NCI-H2107 treated with DMSO at 0.1 percent for 48 hours (cell line): ENCODE results near the gene MACO1.
A peak's percentile ranks its signal among the peaks of the same experiment; 100 is the strongest.
"Not testable (repeated sequence)": the region's sequence is repeated elsewhere in the genome, so short reads cannot be mapped to it uniquely, and the experiment has no call there.

ENCODE experiments used
- DNase-seq: peaks from one replicate; lab custom pipeline; 2025; ENCODE audit not compliant: unreplicated experiment; lab: John Stamatoyannopoulos, UW

The MACO1 gene

DNA sequence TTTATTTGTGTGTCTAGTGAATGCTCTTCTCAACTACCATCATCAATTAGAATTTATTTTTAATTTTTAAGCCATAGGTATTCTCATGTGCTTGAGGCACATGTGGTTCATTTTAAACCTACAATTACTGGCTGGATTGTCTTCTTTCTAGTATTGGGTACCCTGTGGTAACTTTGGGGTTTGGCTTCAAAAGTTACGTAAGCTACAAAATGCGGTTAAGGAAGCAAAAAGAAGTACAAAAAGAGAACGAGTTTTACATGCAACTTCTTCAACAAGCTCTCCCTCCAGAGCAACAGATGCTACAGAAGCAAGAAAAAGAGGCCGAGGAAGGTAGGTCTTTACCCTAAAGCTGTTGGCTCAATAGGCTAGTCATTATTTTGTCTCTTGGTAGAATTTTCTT, 25.8 kb downstream of the MACO1 start:
- DNase-seq = no peak

DNA sequence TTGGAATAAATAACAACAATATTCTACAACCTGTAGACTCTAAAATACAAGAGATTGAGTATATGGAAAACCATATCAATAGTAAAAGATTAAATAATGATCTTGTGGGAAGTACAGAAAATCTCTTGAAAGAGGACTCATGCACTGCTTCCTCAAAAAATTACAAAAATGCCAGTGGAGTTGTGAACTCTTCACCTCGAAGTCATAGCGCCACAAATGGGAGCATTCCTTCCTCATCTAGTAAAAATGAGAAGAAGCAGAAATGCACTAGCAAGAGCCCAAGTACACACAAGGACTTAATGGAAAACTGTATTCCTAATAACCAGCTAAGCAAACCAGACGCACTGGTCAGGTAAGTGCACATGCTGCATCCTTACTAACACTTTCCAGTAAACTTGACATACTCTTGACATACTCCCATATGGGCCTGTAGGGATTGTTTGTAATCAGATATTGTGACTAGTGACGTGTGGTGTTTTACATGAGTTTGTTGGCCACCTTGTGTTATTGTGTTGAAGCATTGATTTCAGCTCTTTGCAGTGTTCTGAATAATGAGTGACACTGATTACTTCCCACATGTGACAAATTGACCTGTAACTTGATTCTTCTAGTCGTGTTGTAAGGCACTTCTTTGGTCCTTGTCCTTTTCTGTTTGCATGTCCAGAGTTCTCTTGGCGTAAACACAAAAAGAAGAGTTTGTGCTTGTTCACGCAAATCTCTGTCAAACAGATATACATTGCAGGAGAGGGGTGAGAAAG, 28.0 kb downstream of the MACO1 start:
- peak; percentile 29 for DNase-seq

DNA sequence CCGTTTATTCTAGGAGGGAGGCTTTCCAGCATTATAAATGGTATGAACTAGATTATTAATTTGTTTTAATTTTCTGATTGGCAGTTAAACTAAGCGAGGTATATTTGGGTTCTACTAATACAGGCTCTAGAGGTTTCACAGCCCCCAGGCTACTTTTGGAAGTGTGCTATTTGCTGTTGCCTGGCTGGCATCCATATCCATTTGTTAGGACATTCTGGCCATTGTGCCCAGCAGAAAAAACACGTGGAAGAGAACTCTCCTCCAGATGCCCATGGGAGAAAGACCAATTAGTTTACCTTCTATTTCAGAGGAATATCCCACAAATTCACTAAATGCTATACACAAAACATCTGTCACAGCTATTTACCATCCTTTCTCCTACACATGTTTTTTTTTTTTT, 29.3 kb downstream of the MACO1 start:
- DNase-seq = no peak

DNA sequence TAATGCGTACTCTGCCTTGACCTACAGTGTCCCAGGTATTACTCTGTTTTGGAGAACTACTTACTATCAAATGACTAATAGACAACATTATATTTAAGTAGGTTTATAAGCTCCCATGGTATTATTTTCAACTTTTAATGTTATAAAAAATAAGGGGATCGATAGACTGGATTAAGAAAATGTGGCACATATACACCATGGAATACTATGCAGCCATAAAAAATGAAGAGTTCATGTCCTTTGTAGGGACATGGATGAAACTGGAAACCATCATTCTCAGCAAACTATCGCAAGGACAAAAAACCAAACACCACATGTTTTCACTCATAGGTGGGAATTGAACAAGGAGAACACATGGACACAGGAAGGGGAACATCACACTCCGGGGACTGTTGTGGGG, 30.1 kb downstream of the MACO1 start:
- DNase-seq = not testable (repeated sequence)

DNA sequence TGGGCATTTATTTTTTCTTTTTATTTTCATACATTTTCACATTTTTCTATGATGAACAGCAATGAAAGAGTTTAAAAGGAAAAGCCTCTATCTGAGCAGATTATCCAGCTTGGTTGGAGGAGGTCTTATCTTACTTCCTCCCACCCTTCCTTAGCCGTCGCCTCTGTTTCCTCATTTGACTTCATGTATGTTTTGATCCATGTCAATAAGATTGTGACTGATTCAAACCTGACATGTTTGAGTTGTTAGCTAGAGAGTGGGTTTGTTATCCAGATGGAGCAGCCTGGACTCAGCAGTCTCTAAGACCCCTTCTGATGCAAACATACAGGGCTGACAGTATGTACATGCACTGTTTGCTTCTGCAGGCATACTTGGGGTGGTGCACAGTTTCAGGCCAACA, 31.2 kb downstream of the MACO1 start:
- no peak for DNase-seq

DNA sequence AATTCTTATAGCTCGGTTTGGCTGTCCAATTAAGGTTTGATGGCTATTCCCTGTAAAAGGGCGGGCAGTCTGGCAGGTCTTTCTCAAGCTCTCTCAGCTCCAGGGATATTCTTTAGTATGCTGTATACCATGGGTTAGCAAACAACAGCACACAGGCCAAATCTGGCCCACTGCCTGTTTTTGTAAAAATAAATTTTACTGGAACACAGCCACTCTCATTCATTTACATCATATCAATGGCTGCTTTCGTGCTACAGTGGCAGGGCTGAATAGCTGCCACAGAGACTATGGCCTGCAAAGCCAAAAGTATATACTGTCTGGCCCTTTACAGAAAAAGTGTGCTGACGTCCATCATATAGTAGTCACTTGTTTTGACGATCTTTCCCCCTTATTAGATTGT, 32.0 kb downstream of the MACO1 start:
- DNase-seq = no peak

DNA sequence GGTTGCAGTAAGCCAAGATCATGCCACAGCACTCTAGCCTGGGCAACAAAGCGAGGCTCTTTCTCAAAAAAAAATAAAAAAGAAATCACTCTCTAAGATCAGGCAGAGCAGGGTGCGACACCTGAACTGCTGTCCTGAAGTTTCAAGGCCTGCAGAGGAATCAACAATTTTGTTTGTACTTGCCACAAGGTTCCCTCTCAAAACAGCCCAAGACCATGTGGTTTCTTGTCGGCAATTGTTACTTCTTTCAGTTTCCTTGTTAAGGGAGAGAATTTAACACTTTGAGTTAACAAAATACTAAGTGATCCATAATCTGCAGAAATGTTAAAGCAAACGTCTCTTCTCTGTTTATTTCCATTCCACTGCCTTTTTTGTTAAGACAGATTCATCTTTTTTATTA, 36.5 kb downstream of the MACO1 start:
- no peak for DNase-seq

DNA sequence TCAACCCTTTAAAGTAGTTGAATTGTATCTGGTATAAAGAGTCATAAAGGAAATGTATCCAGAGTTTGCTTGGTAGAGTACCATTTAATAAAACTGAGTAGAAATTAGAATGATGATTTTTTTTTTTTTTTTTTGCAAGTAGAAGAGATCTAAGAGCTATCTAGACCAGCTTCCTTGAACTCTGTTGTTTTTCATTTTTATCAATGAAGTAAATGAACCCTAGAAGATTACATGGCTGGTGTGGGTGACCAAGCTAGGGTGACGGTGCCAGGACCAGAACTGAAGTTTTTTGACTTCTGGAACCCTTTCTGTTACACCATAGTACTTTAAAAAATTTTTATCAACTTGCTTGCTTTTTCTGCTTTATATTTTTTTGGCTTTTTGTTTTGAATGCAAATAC, 36.9 kb downstream of the MACO1 start:
- DNase-seq = no peak

DNA sequence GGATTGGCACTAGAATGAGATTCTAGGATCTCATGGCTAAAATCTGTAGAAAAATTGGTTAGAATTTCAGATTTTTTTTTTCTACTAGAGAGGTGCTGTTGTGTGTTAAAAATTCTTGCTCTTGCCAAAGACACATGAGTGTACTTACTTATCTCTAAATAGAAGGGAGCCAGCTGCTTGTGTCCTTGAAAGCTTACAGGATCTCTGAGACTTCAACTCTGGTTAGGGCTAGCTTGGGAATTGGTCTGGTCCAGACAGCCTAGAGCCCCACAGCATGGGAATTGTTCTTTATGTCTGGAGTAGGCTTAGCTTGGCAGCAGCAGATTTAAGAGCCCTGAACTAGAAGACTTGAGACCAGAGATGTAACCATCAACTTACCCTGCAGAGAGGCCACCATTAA, 37.3 kb downstream of the MACO1 start:
- no peak for DNase-seq

DNA sequence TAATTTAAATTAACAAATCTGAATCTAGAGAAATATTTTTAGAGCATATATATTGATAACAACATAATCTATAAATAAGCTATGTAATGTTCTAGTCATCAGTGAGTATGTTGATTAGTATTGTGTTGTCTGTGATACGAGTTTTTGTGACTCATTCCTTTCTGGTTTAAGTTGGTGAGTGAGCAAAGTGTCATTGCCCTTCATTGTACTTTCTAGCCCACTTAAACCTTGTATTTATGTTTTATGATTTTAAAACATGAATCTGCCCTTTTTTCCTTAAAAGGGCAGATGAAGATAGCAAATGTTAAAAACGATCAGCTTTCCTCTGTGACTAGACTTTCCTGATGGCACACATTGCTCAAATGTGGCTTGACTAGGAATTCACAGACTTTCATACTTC, 38.5 kb downstream of the MACO1 start:
- no peak for DNase-seq

DNA sequence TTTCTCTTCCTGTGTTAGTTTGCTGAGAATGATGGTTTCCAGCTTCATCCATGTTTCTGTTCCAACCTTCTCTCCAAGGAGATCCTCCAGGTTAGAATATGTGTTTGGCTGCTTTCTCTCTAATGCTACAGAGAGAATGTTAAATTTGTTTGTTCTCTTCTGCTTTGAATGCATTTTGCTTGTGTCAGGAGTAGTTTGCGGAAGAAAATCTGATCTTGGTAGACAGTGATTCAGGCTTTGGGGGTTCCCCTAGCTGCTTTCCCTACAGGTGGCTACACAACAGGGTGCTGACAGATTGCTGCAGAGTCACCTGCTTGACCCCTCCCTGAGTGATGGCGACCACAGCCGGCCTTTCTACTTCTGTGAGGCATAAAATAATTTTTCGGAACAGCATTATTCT, 41.8 kb downstream of the MACO1 start:
- no peak for DNase-seq

DNA sequence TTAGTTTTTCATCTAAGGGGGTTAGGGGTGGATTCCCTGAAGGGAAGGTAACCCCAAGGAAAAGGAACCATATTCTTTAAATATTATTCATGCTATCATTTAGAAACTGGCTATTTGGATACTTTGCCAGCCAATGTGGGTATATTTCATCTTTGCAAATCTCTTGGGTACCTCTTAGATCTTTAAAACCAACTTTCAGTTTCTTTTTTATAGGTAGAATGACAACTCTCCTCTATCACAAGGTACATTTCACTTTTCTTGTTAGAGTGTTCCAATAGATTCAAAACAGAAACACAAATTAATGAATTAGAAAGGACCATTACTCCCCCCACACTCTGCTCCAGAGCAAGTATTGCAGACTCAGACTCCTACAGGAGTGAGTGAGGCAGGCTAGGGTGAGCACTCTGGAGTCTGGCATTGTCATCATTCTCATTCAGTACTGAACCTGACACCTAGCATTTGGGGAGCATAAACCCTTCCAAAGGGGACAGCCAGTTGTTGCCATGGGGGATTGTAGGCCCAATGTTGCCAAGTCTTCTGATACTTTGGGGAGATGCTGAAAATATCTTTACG, 43.0 kb downstream of the MACO1 start:
- no peak for DNase-seq

DNA sequence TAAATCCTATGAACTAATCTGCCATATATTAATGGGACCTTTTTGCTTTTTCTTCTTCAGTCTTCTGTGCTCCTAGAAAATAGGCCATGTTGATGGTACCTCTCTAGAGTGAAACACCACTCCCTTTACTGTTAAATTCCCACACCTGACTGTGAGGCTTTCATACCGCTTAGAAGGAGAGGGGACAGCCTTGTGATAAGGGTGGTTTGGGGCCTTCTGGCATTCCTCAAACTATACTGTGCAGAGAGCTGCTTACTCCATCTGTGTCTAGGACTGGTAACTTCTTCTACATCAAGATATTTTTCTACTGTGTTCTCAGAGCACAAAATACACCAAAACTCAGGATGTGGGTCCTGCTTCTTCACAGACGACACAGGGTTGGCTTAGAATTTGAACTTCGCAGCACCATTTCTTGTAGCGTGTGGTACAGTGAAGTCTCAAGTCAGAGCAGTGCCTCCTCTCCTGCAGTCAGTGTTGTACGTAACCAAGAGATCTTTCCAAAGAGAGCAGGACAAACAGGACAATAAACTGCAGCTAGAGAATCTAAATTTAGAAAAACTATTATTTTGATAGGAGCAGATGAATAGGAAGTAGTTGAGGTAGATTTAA, 43.8 kb downstream of the MACO1 start:
- DNase-seq = no peak

DNA sequence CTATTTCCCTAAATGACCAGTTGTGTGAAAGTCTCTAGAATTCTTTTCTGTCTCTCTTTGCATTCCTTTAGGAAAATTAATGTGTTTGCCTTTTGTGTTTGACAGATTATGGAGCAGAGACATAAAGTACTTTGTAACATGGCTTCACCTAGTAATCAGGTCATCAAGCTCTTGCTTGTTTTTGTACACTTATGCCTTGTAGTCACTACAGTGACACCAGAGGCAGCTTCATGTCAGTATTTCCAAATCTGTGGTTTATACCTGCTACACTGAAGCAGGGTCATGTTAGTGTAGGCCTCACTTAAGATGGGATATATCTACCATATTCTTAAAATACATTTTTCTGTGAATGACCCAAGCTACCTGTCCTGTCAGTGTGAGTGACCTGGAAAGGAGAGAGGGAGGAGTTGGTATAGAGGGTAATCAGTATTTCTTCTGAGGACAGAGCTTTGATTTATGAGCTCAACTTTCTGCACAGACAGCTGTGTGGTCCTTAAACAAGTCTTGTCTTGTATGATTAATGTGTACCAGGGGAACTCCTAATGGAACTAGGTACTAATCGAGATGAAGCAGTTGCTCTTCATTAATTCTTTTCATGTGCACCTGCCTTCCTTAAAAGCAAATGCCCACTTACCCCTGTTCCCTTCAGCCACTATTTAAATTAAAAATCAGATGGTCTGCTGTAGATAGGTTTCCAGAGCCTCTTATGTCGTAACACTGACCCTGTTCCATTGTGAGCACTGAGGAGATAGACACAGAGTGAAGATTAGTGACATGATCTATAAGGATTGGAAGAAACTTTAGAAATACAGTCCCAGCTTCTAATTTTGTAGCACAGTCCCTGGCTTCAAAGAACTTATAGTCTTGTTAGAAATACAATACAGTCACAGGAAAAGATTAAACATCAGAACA, 45.7 kb downstream of the MACO1 start:
- peak; percentile 66 for DNase-seq

DNA sequence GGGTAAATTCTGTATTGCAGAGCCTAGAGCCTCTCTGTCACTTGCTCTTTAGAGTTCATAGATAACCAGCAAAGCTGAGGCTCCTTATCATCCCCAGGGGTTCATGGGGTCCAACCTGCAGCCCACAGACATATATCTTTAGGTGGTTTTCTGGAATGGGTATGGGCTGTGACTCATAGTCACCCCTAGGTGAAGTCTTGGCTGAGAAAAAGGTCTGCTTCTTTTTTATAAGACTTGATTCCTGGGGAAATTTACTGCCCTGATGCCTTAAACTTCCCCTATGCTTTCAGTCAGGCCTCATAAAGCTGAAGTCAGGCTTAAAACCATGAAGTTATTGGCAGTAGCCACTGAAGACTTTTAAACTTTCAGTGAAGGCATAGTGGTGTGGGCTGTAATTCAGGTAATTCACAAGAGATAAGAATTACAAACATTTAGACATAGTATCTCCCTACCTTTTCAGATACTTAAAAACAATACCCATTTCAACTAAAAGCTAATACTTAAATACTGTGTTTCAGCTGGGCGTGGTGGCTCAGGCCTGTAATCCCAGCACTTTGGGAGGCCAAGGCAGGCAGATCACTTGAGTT, 46.8 kb downstream of the MACO1 start:
- DNase-seq = no peak

DNA sequence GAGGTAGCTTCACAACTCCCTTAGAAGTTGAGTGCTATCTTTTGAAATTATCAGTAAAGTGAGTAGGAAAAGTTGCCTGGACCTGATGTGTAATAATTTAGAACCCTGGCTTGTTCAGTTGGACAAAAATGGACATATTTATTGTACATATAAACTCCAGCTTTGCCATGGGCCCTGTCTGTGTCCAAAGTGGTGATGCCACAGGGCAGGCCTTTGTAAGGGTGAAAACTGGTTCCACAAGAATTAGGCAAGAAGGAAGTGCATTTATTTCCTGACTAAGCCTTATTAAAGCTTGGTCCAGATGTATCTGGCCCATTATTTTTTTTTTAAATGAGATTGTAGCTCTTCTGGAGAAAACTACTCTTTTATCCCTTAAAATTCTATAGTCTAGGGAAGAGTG, 47.9 kb downstream of the MACO1 start:
- no peak for DNase-seq

DNA sequence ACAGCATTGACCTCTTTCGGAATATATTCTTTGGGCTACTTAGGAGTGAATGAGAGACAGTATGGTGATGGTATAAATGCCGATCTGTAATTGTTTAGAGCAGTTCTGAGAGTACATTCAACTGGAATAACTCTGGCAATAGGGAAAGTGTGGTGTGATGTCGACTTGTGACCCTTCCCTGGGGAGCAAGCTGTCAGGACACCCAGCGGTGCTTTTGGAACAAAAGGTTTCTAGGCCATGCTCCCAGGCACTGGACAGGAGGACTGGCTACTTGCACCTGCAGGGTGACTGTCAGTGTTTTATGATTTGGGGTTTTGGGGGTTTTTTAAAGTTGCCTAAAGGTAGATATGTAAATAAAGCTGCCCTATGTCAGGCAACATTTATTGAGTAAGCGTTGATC, 50.9 kb downstream of the MACO1 start:
- DNase-seq = no peak

DNA sequence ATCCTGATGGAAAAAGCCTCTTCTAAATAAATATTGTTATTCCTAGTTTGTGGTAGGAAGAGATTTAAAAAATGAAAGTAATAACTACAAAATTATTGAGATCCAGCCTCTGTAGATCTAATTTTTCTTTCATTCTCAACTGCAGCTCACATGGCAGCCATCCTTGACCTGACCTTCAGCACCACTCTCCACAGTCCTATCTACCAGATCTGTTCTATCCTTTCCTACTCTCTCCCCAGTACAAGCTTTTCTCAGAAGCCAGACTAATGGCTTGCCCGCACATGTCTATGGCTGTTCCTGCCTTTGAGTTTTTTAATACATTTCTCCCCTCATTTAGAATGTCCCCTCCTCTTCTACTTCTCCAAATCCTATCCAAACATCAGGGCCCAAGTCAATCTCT, 51.5 kb downstream of the MACO1 start:
- no peak for DNase-seq

DNA sequence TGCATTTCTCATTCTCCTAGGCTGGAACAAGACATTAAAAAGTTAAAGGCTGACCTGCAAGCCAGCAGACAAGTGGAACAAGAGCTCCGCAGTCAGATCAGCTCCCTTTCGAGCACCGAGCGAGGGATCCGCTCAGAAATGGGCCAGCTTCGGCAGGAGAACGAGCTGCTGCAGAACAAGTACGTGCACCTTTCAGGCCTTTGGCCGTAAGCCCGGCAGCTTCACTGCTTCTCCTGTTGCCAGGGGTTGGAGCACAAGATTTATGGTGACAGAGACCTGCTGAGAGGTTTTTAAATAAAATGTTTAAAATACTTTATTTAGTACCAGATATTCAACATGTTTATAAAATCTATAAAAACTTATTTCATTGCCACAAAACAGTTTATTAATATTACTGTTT, 53.4 kb downstream of the MACO1 start:
- DNase-seq = no peak

DNA sequence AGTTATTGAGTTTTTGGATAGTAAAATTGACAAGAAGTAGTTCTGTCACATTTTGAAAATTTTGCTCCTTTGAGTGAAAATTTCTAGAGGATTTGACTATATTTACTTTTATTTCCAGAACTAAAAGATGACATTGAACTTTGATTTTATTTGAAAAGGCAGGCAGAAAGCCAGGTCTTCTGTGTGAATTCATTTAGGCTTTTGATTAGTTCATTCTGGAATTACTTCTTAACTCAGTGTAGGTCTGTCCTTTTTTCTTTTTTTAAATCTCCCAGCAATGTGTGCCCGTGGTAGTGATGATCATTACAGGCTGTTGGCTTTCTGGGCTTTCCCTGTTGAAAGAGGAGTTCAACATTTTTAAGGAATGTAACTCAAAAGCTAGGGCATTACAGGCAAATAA, 53.8 kb downstream of the MACO1 start:
- no peak for DNase-seq
